IMR-90 (cell line): ENCODE data around the gene C6orf89. TPM values are rescaled to one million over a fixed set of nuclear protein-coding genes. Genes with fewer than 3 reads are reported as not detected.
A peak's percentile ranks its signal among the peaks of the same experiment; 100 is the strongest.

Experiments used
- ATAC-seq: fragments of 200-7000 bp; cut with Tn5 transposase; 2 replicates; pipeline ENCODE4 v1.9.1; 2020; ENCODE audit warnings: low read depth, mild to moderate bottlenecking, moderate library complexity
- BruUV-seq: library from RNA; stranded (reverse); fragments of 400-500 nt; replicated peaks from 2 replicates; lab custom pipeline; 2021; lab: Mats Ljungman, UMichigan
- CTCF ChIA-PET: fragments of 300-600 bp; formaldehyde crosslinking; extraction: SDS; loops from one replicate; lab custom pipeline; 2021; ENCODE audit warnings: antibody characterized with exemption; lab: Yijun Ruan, JAX
- POLR2A ChIA-PET: fragments of 300-600 bp; sonication (Branson Sonifier 250); formaldehyde crosslinking; loops from one replicate; lab custom pipeline; 2022; ENCODE audit warnings: antibody characterized with exemption; ENCODE audit not compliant: unreplicated experiment; lab: Charles Lee
- DNase-seq: peaks from one replicate; pipeline ENCODE4 v3.0.0; 2013
- H2AFZ ChIP-seq: replicated peaks from 2 replicates; pipeline ENCODE3; 2013; ENCODE audit warnings: low read length, mild to moderate bottlenecking; ENCODE audit not compliant: poor library complexity
- H2AK5ac ChIP-seq: 2 replicates; pipeline ENCODE4 v1.6.1; 2013; ENCODE audit warnings: low read depth, low read length, inconsistent platforms
- H2AK9ac ChIP-seq: replicated peaks from 2 replicates; pipeline ENCODE3; 2013; ENCODE audit warnings: mild to moderate bottlenecking, low read depth, low read length, moderate library complexity; ENCODE audit not compliant: poor library complexity
- H2BK120ac ChIP-seq: 2 replicates; pipeline ENCODE4 v1.6.1; 2013; ENCODE audit warnings: low read depth, low read length, inconsistent platforms
- H2BK15ac ChIP-seq: 3 replicates; pipeline ENCODE4 v1.6.1; 2013; ENCODE audit warnings: low read depth, low read length, inconsistent platforms
- H2BK20ac ChIP-seq: 2 replicates; pipeline ENCODE4 v1.6.1; 2013; ENCODE audit warnings: low read depth, mild to moderate bottlenecking, inconsistent platforms, low read length, moderate library complexity
- H2BK5ac ChIP-seq: 2 replicates; pipeline ENCODE4 v1.6.1; 2013; ENCODE audit warnings: mild to moderate bottlenecking, low read depth, low read length, inconsistent platforms; ENCODE audit not compliant: poor library complexity, severe bottlenecking
- H3K14ac ChIP-seq: replicated peaks from 2 replicates; pipeline ENCODE4 v1.6.1; 2013; ENCODE audit warnings: low read depth, low read length, inconsistent platforms
- H3K18ac ChIP-seq: 2 replicates; pipeline ENCODE4 v1.6.1; 2013; ENCODE audit warnings: low read depth, low read length, control low read depth
- H3K23ac ChIP-seq: 2 replicates; pipeline ENCODE4 v1.6.1; 2013; ENCODE audit warnings: low read depth, low read length, inconsistent platforms
- H3K27ac ChIP-seq: 2 replicates; pipeline ENCODE4 v1.5.1; 2013; ENCODE audit warnings: mild to moderate bottlenecking, control low read depth, low read length; ENCODE audit not compliant: insufficient read depth
- H3K27me3 ChIP-seq: 2 replicates; pipeline ENCODE4 v1.6.1; 2013; ENCODE audit warnings: low read length; ENCODE audit not compliant: control insufficient read depth, insufficient read depth
- H3K36me3 ChIP-seq: 2 replicates; pipeline ENCODE4 v1.6.1; 2013; ENCODE audit warnings: low read length, mixed read lengths; ENCODE audit not compliant: control insufficient read depth, insufficient read depth
- H3K4ac ChIP-seq: 2 replicates; pipeline ENCODE4 v1.6.1; 2013; ENCODE audit warnings: low read depth, low read length, inconsistent platforms
- H3K4me1 ChIP-seq: 2 replicates; pipeline ENCODE4 v1.6.1; 2013; ENCODE audit warnings: low read length, mixed read lengths; ENCODE audit not compliant: control insufficient read depth, insufficient read depth
- H3K4me2 ChIP-seq: 2 replicates; pipeline ENCODE4 v1.6.1; 2013; ENCODE audit warnings: low read depth, mild to moderate bottlenecking, control low read depth, low read length, moderate library complexity
- H3K4me3 ChIP-seq: 2 replicates; pipeline ENCODE4 v1.5.1; 2013; ENCODE audit warnings: low read depth, mild to moderate bottlenecking, control low read depth, low read length, moderate library complexity; ENCODE audit not compliant: insufficient read depth
- H3K56ac ChIP-seq: 2 replicates; pipeline ENCODE4 v1.6.1; 2013; ENCODE audit warnings: low read length, inconsistent platforms; ENCODE audit not compliant: insufficient read depth; ENCODE audit errors: extremely low read depth
- H3K79me1 ChIP-seq, 2 experiments: 2 replicates each; pipeline ENCODE4 v1.6.1; 2013; ENCODE audit warnings: low read length in 2 of 2, inconsistent platforms in 1 of 2, low read depth in 1 of 2
- H3K9ac ChIP-seq: 2 replicates; pipeline ENCODE4 v1.6.1; 2013; ENCODE audit warnings: low read depth, low read length, control low read depth
- H3K9me1 ChIP-seq: 2 replicates; pipeline ENCODE4 v1.6.1; 2013; ENCODE audit warnings: low read length, inconsistent platforms; ENCODE audit not compliant: insufficient read depth
- H3K9me3 ChIP-seq: 2 replicates; pipeline ENCODE4 v1.6.1; 2013; ENCODE audit warnings: low read length; ENCODE audit not compliant: control insufficient read depth, insufficient read depth
- H4K20me1 ChIP-seq: 2 replicates; pipeline ENCODE4 v1.6.1; 2013; ENCODE audit warnings: low read length, inconsistent platforms; ENCODE audit not compliant: insufficient read depth
- H4K5ac ChIP-seq: 2 replicates; pipeline ENCODE4 v1.6.1; 2013; ENCODE audit warnings: mild to moderate bottlenecking, low read depth, low read length, control low read depth
- H4K8ac ChIP-seq, 2 experiments: 2 replicates each; pipeline ENCODE4 v1.6.1; 2013; ENCODE audit warnings: low read depth in 2 of 2, low read length in 2 of 2, control low read depth in 1 of 2, inconsistent platforms in 1 of 2
- H4K91ac ChIP-seq: 2 replicates; pipeline ENCODE4 v1.6.1; 2013; ENCODE audit warnings: low read depth, low read length, inconsistent platforms; ENCODE audit not compliant: insufficient read depth
- CEBPB ChIP-seq: IDR thresholded peaks from 2 replicates; pipeline ENCODE4 v1.6.1; 2012; ENCODE audit warnings: low read depth, low read length, improper control_type of control experiment
- CHD1 ChIP-seq: IDR thresholded peaks from 2 replicates; pipeline ENCODE4 v1.6.1; 2012; ENCODE audit warnings: low read depth, low read length, improper control_type of control experiment
- CTCF ChIP-seq: conservative IDR thresholded peaks from 2 replicates; pipeline ENCODE4 v1.5.1; 2012; ENCODE audit warnings: mild to moderate bottlenecking, low read depth, low read length, improper control_type of control experiment
- FOS ChIP-seq: fragments of 150-350 bp; IDR thresholded peaks from 2 replicates; pipeline ENCODE4 v1.6.1; 2016; ENCODE audit warnings: low read depth, low read length
- MAFK ChIP-seq: IDR thresholded peaks from 2 replicates; pipeline ENCODE4 v1.6.1; 2012; ENCODE audit warnings: low read depth, low read length, improper control_type of control experiment
- MXI1 ChIP-seq: IDR thresholded peaks from 2 replicates; pipeline ENCODE4 v1.6.1; 2012; ENCODE audit warnings: low read depth, mild to moderate bottlenecking, low read length, moderate library complexity, borderline replicate concordance
- NFE2L2 ChIP-seq: fragments of 150-350 bp; IDR thresholded peaks from 2 replicates; pipeline ENCODE4 v1.6.1; 2016; ENCODE audit warnings: low read depth, mild to moderate bottlenecking, low read length
- RAD21 ChIP-seq: IDR thresholded peaks from 2 replicates; pipeline ENCODE4 v1.6.1; 2012; ENCODE audit warnings: low read length, improper control_type of control experiment
- RCOR1 ChIP-seq: IDR thresholded peaks from 2 replicates; pipeline ENCODE4 v1.6.1; 2012; ENCODE audit warnings: mild to moderate bottlenecking, low read length, improper control_type of control experiment; ENCODE audit not compliant: insufficient replicate concordance
- RFX5 ChIP-seq: IDR thresholded peaks from 2 replicates; pipeline ENCODE4 v1.8.0; 2012; ENCODE audit warnings: low read depth, mild to moderate bottlenecking, low read length, moderate library complexity
- SMC3 ChIP-seq: fragments of 150-350 bp; IDR thresholded peaks from 2 replicates; pipeline ENCODE4 v1.6.1; 2016; ENCODE audit warnings: low read depth, mild to moderate bottlenecking, antibody characterized with exemption, low read length, moderate library complexity
- USF2 ChIP-seq: fragments of 150-350 bp; IDR thresholded peaks from 2 replicates; pipeline ENCODE4 v1.6.1; 2017; ENCODE audit warnings: mild to moderate bottlenecking, antibody characterized with exemption, low read length, low read depth
- WGBS, 2 experiments: methylation state at CpG; one replicate each; pipeline versions ENCODE4 v1.1.5 to v1.1.7; 2013; ENCODE audit warnings: missing lambda C conversion rate in 2 of 2; ENCODE audit not compliant: insufficient read length in 1 of 2; ENCODE audit errors: extremely low coverage in 2 of 2; 5-methylcytosine and 5-hydroxymethylcytosine counted together
- dilution Hi-C: fragments of 300-500 bp; cut with HindIII; formaldehyde crosslinking; loops from one replicate; pipeline ENCODE4 v1.14.3; 2018; ENCODE audit warnings: low sequenced_read_pairs; ENCODE audit not compliant: unreplicated experiment
- in situ Hi-C: fragments of 300-500 bp; cut with MboI; formaldehyde crosslinking; loops from 3 replicates; pipeline ENCODE4 v1.14.3; 2019; ENCODE audit warnings: low sequenced_read_pairs, inconsistent platforms, mixed read lengths
- intact Hi-C: fragments of 100-400 bp; cut with micrococcal nuclease; formaldehyde crosslinking; loops from 2 replicates; pipeline ENCODE4 v1.10.0; 2022
- polyA plus RNA-seq, 3 experiments: library from polyadenylated mRNA; depleted of rRNA; stranded (reverse); fragments of >200 nt; gene quantifications; 2 replicates each; pipeline ENCODE4 v1.2.3, GENCODE V29; 2012; ENCODE audit warnings: low replicate concordance in 1 of 3
- total RNA-seq: library from RNA; depleted of rRNA; stranded (reverse); fragments of >200 nt; gene quantifications from 2 replicates; pipeline ENCODE4 v1.2.3, GENCODE V29; 2012

Gene C6orf89
- total and polyA plus RNA-seq, 2 of the 4 experiments (the other 2 are of a cell fraction): 30.8 to 52.3 TPM

GRCh38 chr6:36851149-36851614 is 34.6 kb upstream of the C6orf89 start:
- H3K79me1 ChIP-seq: peaks cover 3 to 30% of the 10 kb centered on the region in 2 experiments
- H4K91ac ChIP-seq: no peak overlapping the region
- H4K8ac ChIP-seq: no peak overlapping the region
- no peak overlapping the region for H3K9ac ChIP-seq
- ChIA-PET CTCF (interaction anchor here (0.6 to 1.4 kb wide), 5 partner anchors 23 to 236 kb away, joined by 3 to 5 read pairs (median 4); partner anchors contain the start of gene PPIL1), POLR2A (no interaction called here)
- no peak overlapping the region for H2BK5ac ChIP-seq
- peak overlapping the region; percentile 30; the same call in 1 of the 2 replicates for H2BK120ac ChIP-seq
- no peak overlapping the region for H3K56ac ChIP-seq
- H3K9me3 ChIP-seq: peaks cover 3% of the 10 kb centered on the region
- H3K36me3 ChIP-seq: peaks cover 6% of the 10 kb centered on the region
- TF ChIP-seq MAFK (no peak), CTCF (peak; percentile 77), FOS (no peak), RCOR1 (no peak), SMC3 (peak; percentile 59), RFX5 (no peak), MXI1 (no peak), RAD21 (peak; percentile 69), CHD1 (no peak), USF2 (no peak), NFE2L2 (no peak), CEBPB (no peak)
- H3K27ac ChIP-seq: no peak overlapping the region
- H3K4me2 ChIP-seq: no peak overlapping the region
- no peak overlapping the region for H3K18ac ChIP-seq
- H3K4ac ChIP-seq: peak overlapping the region; percentile 1; the same call in 1 of the 2 replicates
- ATAC-seq: no peak
- no peaks in the 10 kb centered on the region for H4K20me1 ChIP-seq
- peaks cover 16% of the 10 kb centered on the region for H3K9me1 ChIP-seq
- H2AK9ac ChIP-seq: no peak overlapping the region
- H3K4me3 ChIP-seq: no peak overlapping the region
- dilution Hi-C loops (no loop called here), in situ Hi-C loops (no loop called here), intact Hi-C loops (no loop called here)
- peaks cover 8% of the 10 kb centered on the region for H3K4me1 ChIP-seq
- no peak overlapping the region for H2AFZ ChIP-seq
- H2AK5ac ChIP-seq: peak overlapping the region; percentile 20; the same call in 1 of the 2 replicates
- H3K27me3 ChIP-seq: no peaks in the 10 kb centered on the region
- WGBS, 2 experiments: no CpG with 5 or more reads among the region's 3 CpGs
- H2BK15ac ChIP-seq: no peak overlapping the region
- 0 out of 2 replicates have a peak overlapping the region, but pooled peaks have one; percentile 13 for H2BK20ac ChIP-seq
- H3K14ac ChIP-seq: no peak overlapping the region
- no peak overlapping the region for H3K23ac ChIP-seq
- no peak overlapping the region for H4K5ac ChIP-seq
- BruUV-seq: no TSS peak
- peak; percentile 72 for DNase-seq
